SW 1271 (cell line): Measurements from ENCODE around the gene PRMT3.
"Not testable (repeated sequence)": the region's sequence is repeated elsewhere in the genome, so short reads cannot be mapped to it uniquely, and the experiment has no call there.

Experiments used
- DNase-seq, 2 experiments: peaks; one replicate each; lab custom pipeline; 2025; lab: John Stamatoyannopoulos, UW

PRMT3 gene

DNA sequence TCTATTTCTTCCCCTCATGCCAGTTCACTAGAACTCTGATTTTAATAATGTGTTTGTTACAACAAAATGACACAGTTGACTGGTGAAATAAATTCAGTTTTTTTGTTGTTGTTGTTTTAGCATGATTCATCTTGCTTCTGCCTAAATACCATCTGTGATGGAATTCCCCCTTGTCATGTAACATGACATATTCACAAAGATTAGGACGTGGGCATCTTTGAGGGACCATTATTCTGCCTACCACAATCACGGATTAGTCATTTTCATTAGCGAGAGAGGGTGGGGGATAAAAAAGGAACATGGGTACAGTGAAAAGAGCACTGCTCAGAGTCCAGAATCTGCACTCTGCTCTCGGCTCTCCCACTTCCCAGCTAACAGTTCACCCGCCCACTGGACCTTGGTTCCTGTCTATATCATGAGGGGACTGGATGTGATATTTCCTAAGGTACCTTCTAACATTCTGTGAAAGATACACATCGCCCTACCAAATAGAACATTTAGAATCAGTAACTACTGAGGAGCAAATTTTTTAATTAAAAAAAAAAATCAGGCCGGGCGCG is 12.7 kb upstream of the PRMT3 start:
- DNase-seq = no peak

DNA sequence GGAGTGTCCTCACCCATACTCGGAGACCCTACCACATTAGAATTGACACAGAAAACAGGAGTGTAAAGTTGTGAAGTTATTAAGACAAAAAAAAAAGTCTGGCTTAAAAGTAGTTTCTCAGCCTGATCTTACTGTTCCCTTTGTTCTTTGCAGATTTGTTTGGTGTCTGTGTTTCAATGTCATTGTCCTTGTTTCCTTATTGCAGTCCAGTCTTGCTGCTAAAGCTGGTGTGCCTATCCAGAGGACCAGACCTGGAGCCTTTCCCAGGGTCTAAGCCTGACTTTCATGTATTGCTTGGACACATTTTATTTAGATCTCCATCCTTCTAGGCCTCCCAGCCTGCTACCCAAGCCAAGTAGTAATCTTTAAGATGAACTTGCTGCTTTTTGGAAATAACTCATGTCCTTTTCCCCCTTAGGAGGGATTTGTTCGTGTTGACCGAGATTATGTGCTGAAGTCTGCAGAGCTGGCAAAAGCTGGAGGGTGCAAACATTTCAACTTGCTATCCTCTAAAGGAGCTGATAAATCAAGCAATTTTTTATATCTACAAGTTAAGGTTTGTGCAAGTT is 11.3 kb upstream of the PRMT3 start:
- no peak for DNase-seq

GRCh38 chr11:20385996-20386395 is 1.5 kb upstream of the PRMT3 start:
- DNase-seq = not testable (repeated sequence)

DNA sequence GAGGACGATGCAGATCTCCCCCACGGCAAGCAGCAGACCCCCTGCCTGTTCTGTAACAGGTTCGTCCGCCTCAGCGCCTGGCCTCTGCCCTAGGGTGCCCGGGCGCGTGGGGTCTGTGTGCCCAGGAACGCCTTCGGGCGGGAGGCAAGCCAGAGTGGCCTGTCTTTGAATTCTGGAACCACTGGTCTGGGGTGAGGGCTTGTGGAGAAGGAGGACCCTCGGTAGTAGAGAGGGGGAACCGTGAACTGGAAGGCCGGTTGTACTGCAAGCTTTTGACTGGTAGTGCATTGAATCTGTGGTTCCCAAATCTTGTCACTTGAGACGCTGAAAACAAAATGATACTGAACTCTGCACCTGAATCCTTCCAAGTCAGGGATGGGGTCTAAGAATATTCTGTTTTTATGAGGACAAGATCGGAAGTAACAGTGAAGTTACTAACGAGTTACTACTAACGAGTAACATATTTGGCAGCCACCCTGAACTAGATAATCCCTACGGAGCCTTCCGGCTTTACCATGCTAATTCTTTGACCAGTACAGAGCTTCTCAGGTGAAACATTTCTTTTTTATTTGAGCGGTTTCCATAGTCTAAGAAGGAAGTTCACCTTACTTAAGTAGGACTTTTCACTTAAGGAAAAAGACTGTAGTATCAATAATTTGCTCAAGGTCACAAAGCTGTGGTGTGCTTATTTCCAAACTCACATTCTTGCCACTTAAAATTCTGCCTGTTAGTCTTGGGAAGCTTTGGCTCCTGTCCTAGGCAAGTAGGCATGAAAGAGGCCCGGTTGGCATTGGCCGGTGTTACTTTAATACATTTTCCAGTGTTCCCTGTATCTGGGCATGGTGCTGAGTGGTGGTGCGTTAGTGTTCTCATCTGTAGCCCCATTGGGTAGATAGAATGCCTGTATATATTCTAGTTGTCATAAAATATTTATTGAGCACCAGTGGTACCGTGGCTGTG is 860 bp downstream of the PRMT3 start:
- DNase-seq = peak in 1 of 2 experiments; percentile 20

GRCh38 chr11:20397281-20397680 is 9.8 kb downstream of the PRMT3 start:
- peak; percentile 7 to 69 for DNase-seq

DNA sequence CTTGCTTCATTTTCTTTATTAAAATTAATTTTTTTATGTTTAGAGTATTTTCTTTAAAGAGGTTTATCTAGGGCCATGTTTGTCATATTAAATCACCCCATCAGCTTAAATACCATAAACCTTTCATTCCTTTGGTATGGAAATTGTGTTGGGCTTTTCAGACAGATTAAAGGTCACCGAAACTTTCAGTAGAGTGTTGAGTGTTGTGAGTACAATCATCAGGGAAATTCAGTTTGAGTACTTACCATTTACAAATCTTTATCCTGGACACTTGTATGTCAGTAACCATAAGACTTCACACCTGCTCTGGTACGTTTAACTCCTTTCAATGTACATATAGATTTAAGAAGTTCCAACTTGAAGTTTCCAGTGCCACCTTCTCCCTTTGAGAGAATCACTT is 12.0 kb downstream of the PRMT3 start:
- no peak for DNase-seq

- no peak for DNase-seq
These were observed 15.5 kb downstream of the PRMT3 start for GRCh38 chr11:20403059-20403458.

- DNase-seq = no peak
These were observed 19.0 kb downstream of the PRMT3 start for GRCh38 chr11:20406484-20406883.

DNA sequence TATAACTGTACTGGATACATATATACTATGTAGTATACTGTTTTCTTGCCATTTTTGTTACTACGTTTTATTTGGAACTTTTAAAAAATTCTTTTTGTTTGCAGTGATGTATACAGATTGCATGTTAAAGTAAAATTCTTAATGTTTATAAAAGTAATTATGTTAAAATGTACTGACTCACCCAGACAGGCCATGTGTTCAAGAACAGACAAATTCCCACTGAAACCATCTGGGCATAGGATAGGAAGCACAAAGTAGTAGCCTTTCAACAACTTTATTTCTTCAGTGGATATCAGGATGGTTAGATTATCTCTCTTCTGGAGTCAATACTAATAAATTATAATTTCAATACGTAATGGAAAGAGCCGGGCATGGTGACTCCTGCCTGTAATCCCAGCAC is 19.8 kb downstream of the PRMT3 start:
- DNase-seq = no peak

DNA sequence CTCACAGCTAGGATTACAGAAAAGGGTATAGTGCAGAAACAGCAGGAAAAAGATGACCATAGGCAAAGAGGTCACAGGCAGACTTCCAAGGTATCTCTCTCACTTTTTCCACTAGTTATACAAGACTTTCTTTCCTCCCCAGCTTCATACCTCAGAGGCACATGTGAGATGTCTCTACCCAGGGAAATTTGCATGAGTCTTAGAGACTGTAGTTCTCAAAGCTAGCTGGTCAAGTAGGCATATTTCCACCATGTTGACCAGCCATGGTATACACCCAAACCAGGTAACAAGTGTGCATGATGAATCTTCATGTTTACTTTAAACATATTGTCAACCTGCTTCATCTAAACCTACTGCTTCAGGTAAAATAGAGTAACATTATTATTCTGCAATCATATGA is 27.9 kb downstream of the PRMT3 start:
- DNase-seq = no peak

DNA sequence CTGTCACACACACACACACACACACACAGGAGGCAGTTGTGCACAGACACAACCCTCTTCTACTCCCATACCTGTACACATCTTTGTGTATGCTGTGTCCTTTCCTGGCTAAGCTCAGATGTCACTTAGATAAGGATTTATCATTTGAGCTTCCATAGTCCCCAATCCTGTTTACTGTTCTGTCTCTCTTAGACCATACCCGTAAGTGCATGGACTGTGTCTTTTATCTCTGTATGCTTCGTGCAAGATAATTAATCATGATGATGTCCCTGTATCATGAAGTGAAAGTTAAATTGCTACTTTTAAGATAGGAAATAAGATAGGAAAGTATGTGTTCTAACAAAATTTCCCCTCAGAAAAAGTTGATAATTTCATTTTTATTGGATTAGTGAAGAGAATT is 30.3 kb downstream of the PRMT3 start:
- DNase-seq = no peak

DNA sequence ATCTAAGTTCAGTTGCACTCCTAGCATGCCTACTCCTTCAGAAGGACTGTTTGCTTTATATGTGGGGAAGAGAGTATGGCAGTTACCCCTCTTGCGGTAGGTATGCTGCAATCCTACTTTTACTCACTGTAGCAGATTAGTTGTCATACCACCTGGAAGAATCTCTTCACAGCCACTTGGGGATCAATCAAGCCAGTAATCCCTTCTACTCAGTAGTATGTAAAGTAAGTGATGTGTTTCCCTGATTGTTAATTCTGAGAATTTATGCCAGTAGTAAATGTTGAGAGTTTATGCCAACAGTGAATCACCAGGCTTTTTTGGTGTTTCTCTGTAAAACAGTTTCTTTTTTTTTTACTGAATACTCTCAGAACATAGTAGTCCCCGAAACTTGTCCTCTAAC is 34.4 kb downstream of the PRMT3 start:
- DNase-seq = no peak

DNA sequence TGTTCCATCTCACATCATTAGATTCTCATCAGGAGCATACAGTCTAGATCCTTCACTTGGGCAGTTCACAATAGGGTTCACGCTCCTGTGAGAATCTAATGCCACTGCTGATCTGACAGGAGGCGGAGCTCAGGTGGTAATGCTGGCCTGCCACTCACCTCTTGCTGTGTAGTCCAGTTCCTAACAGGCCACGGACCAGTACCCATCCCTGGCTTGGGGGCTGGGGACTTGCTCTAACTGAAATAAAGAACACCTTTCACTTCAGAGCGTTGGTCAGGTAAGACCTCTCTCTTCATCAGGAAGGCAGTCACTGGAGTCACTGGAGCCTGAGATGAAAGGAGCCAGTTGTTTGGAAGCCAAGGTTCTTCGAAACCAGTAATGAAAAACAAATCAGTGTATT is 41.7 kb downstream of the PRMT3 start:
- DNase-seq = no peak

- DNase-seq = no peak
These were observed 51.1 kb downstream of the PRMT3 start for GRCh38 chr11:20438637-20439036.

DNA sequence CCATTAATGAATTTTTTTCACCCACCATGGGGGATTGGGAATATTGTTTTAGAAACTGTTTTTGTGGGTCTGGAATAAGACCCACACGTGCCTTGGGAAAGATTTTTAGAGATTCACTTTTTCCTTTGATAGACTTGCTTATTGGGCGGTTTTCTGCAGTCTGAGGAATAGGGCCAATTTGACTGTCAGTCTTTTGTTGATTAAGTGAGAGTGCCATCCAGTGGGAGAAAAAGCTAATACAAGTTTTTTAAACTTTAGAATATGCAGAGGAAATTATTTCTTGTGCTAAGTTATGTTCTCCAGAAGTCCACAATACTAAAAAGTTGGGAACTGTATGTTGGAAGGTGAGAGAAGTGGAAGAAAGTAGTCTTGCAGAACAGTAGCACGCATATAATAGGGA is 56.1 kb downstream of the PRMT3 start:
- peak in 1 of 2 experiments; percentile 15 for DNase-seq

DNA sequence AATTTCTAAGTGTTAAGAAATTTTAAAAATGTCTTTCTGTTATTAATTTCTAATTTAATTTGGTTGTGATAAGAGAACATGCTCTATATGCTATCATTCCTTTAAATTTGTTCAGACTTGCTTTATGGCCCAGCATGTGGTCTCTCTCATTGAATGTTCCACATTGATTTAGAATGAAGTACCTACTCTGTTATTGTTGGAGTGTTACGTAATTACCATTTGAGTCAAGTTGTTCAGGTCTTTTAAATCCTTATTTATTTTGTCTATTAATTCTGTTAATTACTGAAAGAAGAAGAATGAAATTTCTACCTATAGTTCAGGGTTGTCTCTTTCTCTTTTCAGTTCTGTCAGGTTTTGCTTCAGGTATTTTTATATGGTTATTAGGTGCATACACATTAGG is 57.0 kb downstream of the PRMT3 start:
- DNase-seq = no peak

DNA sequence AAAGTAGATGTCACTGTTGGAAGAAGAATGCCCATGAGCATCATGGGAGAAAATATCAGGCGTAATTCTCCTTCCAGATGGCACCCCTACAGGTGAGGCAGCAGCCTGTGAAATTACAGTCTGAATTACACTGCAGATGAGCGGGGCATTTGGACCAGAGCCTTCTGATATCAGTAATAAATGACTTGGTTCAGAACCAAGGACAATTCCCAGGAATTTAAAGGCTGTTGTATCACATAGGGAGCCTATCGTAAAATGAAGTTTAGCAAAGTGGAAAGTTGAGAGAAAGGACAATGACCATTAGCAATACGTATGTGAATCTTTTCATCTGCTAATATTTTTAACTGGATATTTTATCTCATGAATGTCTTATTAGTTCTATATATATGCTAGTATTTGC is 61.3 kb downstream of the PRMT3 start:
- DNase-seq = no peak

DNA sequence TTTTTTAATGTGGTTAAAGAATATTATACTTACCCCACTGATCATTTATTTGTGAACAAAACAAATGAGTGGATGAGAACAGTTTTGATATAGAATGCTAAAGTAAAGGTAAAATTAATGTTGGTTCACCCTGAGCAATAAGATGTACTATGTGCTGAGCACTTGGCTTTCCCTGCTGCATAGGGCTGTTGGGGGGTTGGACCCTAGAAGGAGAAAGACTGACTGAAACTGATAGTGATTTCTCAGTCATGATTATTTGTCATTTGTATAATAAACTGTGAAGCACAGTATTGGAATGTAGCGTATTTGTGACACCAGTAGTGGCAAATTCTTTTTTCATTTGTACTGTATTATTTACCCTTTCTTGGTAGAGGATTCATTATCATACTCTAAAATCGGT is 63.3 kb downstream of the PRMT3 start:
- no peak for DNase-seq

DNA sequence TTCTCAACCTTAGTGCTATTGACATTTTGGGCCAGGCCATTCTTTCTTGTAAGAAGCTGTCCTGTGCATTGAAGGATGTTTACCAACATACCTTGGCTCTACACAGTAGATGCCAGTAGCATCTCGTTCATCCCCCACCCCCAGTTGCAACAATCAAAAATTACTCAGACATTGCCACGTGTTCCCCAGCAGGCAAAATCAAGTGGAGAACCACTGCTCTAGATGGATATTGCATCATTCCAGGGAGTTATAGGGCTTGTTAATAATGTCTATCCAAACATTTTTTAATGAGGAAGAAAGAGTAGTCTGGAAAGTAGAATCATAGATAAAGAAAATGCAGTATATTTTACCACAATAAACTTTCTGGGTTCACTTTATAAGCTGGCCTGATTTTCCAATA is 64.1 kb downstream of the PRMT3 start:
- no peak for DNase-seq

GRCh38 chr11:20452585-20452984 is 65.1 kb downstream of the PRMT3 start:
- DNase-seq = no peak

DNA sequence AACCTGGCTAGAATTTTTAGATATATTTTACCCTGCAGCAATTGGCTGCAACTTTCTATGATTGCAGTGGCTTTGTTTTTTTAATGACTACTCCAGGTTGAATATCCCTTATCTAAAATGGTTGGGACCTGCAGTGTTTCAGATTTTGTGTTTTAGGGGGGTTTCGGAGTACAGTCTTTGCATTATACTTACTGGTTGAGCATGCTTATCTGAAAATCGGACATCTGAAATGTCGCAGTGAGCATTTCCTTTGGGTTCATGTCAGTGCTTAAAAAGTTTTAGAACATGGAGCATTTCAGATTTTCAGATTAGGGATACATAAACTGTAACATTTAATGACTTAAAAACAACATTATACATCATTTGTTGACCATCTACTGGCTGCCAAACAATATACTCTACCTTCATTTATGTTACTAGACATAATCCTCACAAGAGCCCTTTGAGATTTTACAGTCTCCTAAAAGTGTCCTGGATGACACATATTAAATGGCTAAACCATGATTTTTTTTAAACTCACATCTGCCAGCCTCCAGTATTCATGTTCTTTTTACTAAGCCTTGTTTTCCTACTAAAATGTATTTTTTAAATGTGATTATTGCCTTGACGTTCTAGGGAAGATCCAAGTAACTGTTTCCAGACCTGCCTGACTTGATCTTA is 66.3 kb downstream of the PRMT3 start:
- DNase-seq = no peak

DNA sequence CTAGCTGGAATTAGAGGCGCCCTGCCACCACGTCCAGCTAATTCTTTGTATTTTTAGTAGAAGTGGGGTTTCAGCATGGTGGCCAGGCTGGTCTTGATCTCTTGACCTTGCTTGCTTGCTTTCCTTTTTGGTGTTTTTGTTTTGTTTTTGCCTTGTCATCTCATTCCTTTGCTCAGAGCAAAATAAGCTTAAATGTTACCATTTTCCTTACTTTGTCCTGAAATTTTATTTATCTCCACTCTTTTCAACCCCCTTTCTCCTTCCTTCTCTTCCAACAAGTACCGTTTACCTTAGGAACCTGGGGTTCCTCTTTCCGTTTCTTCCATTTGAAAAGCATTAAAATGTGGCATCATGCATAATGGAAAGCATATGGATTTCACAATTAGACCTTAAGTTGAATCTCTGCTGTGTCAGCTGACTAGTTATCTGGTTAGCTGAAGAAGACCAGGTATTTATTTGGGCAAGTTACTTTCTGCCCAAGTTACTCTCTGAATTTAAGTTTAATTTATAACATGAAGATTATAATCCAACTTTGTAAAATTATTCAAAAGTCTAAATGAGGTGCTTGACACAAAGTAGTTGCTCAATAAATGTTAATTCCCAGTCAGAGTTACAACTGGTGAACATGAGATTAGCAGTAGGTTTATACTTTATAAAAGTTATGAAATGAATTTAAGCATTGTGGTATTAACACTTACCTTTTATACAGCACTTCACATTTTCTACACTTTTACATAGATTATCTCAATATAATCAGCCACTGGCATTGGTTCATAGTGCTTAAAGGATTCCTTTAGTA is 69.7 kb downstream of the PRMT3 start:
- no peak for DNase-seq
